ENCODE data around the gene ANKRD36. TPM values are rescaled to one million over a fixed set of nuclear protein-coding genes. Genes with fewer than 3 reads are reported as not detected.
"Not testable (repeated sequence)": the region's sequence is repeated elsewhere in the genome, so short reads cannot be mapped to it uniquely, and the experiment has no call there.

Gene ANKRD36
- total RNA-seq, 2 donors from 2014 or later, result 3.3 to 5.3 TPM

DNA sequence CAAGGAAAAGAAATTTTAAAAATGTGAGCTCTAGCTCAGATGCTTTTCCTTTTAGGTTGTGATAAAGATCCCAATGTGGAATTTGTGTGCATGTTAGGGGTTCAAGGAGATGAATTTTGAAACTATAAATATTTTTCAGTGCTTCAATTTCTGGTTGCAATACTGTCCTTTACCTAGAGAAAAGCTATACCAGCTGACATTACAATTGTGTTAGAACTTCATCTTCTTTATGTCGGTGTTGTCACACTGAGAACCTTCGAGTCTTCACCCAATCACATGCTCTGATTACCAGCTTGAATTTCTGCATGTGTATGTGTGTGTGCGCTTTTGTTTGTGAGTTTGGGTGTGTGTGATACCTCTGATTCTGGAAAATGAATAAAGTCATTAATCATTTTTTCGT lies 55.0 kb downstream of the ANKRD36 start:
- not testable (repeated sequence) for H3K36me3 ChIP-seq; H3K27ac ChIP-seq; H3K27me3 ChIP-seq; H3K4me1 ChIP-seq; DNase-seq (ENCODE audit: low spot score); H3K9me3 ChIP-seq; H3K4me3 ChIP-seq

DNA sequence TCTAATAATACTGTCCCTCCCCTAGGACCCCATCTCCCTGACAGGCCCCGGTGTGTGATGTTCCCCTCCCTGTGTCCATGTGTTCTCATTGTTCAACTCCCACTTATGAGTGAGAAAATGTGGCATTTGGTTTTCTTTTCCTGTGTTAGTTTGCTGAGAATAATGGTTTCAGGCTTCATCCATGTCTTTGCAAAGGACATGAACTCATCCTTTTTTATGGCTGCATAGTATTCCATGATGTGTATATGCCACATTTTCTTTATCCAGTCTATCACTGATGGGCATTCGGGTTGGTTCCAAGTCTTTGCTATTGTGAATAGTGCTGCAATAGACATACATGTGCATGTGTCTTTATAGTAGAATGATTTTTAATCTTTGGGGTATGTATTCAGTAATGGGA lies 55.6 kb downstream of the ANKRD36 start:
- not testable (repeated sequence) for H3K4me1 ChIP-seq; H3K9me3 ChIP-seq; H3K36me3 ChIP-seq; DNase-seq (ENCODE audit: low spot score); H3K27ac ChIP-seq; H3K27me3 ChIP-seq; H3K4me3 ChIP-seq

DNA sequence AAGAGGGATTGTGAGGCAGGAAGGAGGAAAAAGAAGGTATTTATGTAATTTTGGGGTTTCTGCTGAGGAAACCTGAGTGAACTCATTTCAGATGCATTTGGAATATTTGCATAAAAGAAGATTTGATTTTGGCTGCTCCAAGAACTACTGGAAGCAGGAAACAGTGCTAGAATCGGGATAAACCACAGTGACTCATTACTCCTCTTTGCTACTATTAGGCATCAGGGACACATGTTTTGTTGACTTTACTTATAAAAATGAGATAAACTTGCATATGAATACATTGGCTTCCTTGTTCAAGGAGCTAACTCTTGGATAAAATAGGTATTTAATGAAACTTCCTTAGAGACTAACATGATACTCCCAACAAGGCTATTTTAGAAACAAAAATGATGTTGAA lies 67.4 kb downstream of the ANKRD36 start:
- not testable (repeated sequence) for H3K4me1 ChIP-seq; H3K4me3 ChIP-seq; DNase-seq (ENCODE audit: low spot score); H3K27me3 ChIP-seq; H3K9me3 ChIP-seq; H3K27ac ChIP-seq
- peaks cover 11% of the 10 kb centered on the region for H3K36me3 ChIP-seq

DNA sequence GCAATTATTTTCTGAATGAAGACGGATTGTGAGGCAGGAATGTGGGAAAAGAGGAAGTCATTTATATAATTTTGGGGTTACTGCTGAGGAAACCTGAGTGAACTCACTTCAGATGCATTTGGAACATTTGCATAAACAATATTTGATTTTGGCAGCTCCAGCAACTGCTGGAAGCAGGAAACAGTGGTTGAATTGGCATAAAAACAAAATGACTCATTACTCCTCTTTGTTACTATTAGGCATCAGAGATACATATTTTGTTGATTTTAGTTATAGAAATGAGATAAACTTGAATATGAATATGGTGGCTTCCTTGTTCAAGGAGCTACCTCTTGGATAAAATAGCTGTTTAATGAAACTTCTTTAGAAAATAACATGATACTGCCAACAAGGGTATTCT lies 82.4 kb downstream of the ANKRD36 start:
- not testable (repeated sequence) for H3K4me1 ChIP-seq; H3K4me3 ChIP-seq; DNase-seq (ENCODE audit: low spot score); H3K27me3 ChIP-seq; H3K27ac ChIP-seq; H3K9me3 ChIP-seq
- peaks cover 38% of the 10 kb centered on the region for H3K36me3 ChIP-seq

DNA sequence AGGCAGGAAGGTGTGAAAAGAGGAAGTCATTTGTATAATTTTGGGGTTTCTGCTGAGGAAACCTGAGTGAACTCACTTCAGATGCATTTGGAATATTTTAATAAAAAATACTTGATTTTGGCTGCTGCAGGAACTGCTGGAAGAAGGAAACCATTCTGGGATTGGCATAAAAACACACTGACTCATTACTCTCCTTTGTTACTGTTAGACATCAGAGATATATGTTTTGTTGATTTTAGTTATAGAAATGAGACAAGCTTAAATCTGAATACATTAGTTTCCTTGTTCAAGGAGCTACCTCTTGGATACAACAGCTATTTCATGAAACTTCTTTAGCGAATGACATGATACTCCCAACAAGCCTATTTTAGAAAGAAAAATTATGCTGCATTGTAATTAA lies 84.3 kb downstream of the ANKRD36 start:
- H3K9me3 ChIP-seq; H3K4me3 ChIP-seq; DNase-seq (ENCODE audit: low spot score); H3K27me3 ChIP-seq; H3K27ac ChIP-seq; H3K4me1 ChIP-seq: not testable (repeated sequence)
- peaks cover 34% of the 10 kb centered on the region for H3K36me3 ChIP-seq

DNA sequence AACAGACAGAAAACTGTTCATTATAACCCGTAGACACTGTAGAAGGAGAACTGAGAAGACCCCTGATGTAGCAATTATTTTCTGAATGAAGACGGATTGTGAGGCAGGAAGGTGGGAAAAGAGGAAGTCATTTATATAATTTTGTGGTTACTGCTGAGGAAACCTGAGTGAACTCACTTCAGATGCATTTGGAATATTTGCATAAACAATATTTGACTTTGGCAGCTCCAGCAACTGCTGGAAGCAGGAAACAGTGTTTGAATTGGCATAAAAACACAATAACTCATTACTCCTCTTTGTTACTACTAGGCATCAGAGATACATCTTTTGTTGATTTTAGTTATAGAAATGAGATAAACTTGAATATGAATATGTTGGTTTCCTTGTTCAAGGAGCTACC lies 87.9 kb downstream of the ANKRD36 start:
- peaks cover 30% of the 10 kb centered on the region for H3K36me3 ChIP-seq
- not testable (repeated sequence) for DNase-seq (ENCODE audit: low spot score)

DNA sequence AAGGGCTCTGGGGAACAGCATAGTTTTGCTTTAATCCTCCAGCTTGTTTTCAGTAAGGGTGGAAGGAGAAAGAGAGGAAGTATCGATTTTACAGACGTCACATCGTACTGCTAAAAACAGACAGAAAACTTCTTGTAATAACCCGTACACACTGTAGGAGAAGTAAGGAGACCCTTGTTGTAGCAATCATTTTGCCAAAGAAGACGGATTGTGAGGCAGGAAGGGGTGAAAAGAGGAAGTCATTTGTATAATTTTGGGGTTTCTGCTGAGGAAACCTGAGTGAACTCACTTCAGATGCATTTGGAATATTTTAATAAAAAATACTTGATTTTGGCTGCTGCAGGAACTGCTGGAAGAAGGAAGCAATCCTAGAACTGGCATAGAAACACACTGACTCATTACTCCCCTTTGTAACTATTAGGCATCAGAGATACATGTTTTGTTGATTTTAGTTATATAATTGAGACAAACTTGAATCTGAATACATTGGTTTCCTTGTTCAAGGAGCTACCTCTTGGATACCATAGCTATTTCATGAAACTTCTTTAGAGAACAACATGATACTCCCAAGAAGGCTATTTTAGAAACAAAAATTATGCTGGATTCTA lies 89.8 kb downstream of the ANKRD36 start:
- not testable (repeated sequence) for H3K4me3 ChIP-seq; H3K27ac ChIP-seq; DNase-seq (ENCODE audit: low spot score); H3K27me3 ChIP-seq; H3K4me1 ChIP-seq; H3K9me3 ChIP-seq
- H3K36me3 ChIP-seq, result peaks cover 22% of the 10 kb centered on the region

More for the DNA sequence above, 87.9 kb downstream of the ANKRD36 start:
- not testable (repeated sequence) for H3K4me1 ChIP-seq, H3K9me3 ChIP-seq, H3K27me3 ChIP-seq, H3K27ac ChIP-seq, H3K4me3 ChIP-seq

DNA sequence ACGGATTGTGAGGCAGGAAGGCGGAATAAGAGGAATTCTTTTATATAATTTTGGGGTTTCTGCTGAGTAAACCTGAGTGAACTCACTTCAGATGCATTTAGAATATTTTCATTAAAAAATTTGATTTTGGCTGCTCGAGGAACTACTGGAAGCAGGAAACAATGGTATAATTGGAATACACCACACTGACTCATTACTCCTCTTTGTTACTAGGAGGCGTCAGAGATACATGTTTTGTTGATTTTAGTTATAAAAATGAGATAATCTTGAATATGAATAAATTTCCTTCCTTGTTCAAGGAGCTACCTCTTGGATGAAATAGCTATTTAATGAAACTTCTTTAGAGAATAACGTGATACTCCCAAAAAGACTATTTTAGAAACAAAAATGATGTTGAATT lies 97.4 kb downstream of the ANKRD36 start:
- no peak for DNase-seq (ENCODE audit: low spot score)
- Histone ChIP-seq H3K27me3 (no peaks in the 10 kb centered on the region), H3K27ac (no peak overlapping the region), H3K4me3 (no peak overlapping the region), H3K9me3 (no peaks in the 10 kb centered on the region), H3K4me1 (no peaks in the 10 kb centered on the region), H3K36me3 (peaks cover 7% of the 10 kb centered on the region)
- TF ChIP-seq, protein P1, sequence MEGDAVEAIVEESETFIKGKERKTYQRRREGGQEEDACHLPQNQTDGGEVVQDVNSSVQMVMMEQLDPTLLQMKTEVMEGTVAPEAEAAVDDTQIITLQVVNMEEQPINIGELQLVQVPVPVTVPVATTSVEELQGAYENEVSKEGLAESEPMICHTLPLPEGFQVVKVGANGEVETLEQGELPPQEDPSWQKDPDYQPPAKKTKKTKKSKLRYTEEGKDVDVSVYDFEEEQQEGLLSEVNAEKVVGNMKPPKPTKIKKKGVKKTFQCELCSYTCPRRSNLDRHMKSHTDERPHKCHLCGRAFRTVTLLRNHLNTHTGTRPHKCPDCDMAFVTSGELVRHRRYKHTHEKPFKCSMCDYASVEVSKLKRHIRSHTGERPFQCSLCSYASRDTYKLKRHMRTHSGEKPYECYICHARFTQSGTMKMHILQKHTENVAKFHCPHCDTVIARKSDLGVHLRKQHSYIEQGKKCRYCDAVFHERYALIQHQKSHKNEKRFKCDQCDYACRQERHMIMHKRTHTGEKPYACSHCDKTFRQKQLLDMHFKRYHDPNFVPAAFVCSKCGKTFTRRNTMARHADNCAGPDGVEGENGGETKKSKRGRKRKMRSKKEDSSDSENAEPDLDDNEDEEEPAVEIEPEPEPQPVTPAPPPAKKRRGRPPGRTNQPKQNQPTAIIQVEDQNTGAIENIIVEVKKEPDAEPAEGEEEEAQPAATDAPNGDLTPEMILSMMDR (IDR thresholded peaks at IDR 0.05), result no peak

DNA sequence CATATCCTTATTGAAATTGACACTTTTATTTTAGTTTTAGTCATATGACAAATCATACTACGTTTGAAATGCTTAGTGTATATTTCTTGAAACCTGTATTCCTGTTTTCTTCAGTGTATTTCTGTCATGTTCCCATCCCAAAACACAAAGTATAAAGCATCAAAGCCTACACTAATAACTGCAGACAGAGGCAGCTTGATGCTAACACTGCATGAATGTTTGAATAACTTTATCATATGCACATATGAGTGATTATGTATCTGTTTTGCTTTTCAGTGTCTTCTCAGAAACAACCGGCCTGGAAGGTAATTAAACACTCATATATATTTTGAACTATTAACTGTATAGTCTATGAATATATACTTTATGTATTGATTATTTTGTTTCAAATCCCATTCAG lies 102.1 kb downstream of the ANKRD36 start:
- DNase-seq (ENCODE audit: low spot score); H3K27ac ChIP-seq; H3K4me3 ChIP-seq; H3K4me1 ChIP-seq; H3K36me3 ChIP-seq; H3K27me3 ChIP-seq; H3K9me3 ChIP-seq: not testable (repeated sequence)

DNA sequence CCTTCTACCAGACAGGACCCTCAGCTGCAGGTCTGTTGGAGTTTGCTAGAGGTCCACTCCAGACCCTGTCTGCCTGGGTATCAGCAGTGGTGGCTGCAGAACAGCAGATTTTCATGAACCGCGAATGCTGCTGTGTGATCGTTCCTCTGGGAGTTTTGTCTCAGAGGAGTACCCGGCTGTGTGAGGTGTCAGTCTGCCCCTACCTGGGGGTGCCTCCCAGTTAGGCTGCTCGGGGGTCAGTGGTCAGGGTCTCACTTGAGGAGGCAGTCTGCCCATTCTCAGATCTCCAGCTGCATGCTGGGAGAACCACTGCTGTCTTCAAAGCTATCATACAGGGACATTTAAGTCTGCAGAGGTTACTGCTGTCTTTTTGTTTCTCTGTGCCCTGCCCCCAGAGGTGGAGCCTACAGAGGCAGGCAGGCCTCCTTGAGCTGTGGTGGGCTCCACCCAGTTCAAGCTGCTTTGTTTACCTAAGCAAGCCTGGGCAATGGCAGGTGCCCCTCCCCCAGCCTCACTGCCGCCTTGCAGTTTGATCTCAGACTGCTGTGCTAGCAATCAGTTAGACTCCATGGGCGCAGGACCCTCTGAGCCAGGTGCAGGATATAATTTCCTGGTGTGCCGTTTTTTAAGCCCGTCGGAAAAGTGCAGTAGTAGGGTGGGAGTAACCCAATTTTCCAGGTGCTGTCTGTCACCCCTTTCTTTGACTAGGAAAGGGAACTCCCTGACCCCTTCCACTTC lies 118.1 kb downstream of the ANKRD36 start:
- not testable (repeated sequence) for H3K9me3 ChIP-seq; H3K4me3 ChIP-seq; H3K27ac ChIP-seq; H3K4me1 ChIP-seq; DNase-seq (ENCODE audit: low spot score); H3K36me3 ChIP-seq; H3K27me3 ChIP-seq

DNA sequence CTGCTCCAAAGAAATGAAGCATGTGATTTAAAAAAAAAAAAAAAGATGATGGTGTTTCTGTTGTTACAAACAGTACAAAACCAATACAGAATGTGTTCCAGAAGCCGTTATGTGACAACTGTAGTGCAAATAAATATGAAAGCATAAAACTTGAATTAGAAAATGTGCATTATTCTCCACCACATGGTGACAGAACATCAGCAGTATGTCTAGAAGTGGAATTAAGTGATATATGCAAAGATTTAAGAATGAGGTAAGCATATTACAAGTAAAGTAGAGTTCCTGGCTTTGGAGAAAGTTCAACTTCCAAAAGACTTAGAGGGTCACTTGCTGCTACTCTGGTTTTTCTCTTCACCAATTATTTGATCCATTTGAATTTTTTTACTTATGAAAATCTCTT lies 120.0 kb downstream of the ANKRD36 start:
- not testable (repeated sequence) for DNase-seq (ENCODE audit: low spot score); H3K27ac ChIP-seq; H3K4me3 ChIP-seq; H3K4me1 ChIP-seq; H3K9me3 ChIP-seq; H3K36me3 ChIP-seq; H3K27me3 ChIP-seq

DNA sequence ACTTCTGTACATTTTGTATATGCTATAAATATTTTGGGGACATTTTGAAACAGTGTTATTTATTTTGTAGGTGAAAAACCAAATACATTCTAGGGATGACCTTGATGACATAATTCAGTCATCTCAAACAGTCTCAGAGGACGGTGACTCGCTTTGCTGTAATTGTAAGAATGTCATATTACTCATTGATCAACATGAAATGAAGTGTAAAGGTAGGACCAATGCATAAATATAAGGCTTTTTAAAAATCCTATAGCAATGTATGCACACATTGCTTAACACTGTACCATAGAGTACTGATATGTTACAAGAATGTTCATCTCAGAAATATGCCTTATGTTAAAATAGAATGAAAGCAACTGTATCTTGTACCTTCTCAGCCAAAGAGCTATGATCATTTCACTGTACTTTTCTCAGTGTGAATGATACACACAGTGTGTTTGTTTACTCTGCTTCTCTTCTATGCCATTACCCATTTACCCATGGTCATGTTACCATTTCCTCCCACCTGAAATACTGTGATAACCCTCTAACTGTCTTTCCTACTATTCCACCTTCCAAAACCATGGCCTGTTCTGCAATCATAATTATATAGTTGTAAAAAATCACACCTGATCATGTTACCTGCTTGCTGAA lies 120.8 kb downstream of the ANKRD36 start:
- H3K36me3 ChIP-seq; H3K9me3 ChIP-seq; H3K27me3 ChIP-seq; H3K27ac ChIP-seq; DNase-seq (ENCODE audit: low spot score); H3K4me1 ChIP-seq; H3K4me3 ChIP-seq: not testable (repeated sequence)

DNA sequence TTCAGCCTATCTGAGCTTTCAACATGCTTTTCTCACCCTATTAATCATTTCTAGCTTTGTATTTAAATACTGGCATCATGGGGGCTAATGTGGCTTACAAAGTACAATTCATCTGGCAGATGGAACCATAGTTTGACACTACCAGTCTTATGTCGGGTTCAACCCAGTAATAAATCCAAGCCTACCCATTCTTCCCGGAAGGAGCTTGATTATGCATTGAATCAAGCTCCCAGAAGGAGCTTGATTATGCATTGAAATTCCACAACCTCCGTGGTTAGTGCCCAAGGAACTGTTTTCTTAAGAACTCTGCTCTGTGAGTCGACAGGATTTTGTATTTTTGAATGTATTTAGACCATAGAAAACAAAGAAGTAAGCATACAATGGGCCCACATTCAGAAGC lies 148.2 kb downstream of the ANKRD36 start:
- H3K4me1 ChIP-seq; H3K27me3 ChIP-seq; H3K9me3 ChIP-seq; H3K27ac ChIP-seq; DNase-seq (ENCODE audit: low spot score); H3K36me3 ChIP-seq; H3K4me3 ChIP-seq: not testable (repeated sequence)

DNA sequence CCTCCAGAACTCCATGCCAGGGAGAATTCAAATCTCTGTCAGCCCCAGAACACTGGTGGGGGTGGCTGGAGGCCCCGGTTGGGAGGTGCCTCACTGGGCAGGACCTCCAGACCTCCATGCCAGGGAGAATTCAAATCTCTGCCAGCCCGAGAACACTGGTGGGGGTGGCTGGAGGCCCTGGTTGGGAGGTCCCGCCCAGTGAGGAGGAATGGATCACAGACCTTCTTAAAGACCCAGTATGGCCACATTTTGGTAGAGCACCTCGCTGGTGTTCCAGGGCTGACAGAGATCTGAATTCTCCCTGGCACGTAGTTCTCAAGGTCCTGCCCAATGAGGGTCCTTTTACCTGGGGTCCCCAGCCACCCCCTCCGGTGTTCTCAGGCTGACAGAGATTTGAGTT lies 153.5 kb downstream of the ANKRD36 start:
- DNase-seq (ENCODE audit: low spot score); H3K27me3 ChIP-seq; H3K4me3 ChIP-seq; H3K9me3 ChIP-seq; H3K27ac ChIP-seq; H3K4me1 ChIP-seq; H3K36me3 ChIP-seq: not testable (repeated sequence)
